Suprapubic skin (tissue), 4 donors: Measurements from ENCODE around the gene PDC. TPM values are rescaled to one million over a fixed set of nuclear protein-coding genes. Genes with fewer than 3 reads are reported as not detected.

Source experiments
- DNase-seq, 2 donors: peaks; one replicate each; pipeline ENCODE4 v3.0.0-alpha.2; 2019; ENCODE audit warnings: low spot score in 2 of 2
- H3K27ac ChIP-seq: fragments of 200-600 bp; sonication (generic); one replicate; pipeline ENCODE4 v1.5.1; 2019
- H3K27me3 ChIP-seq: fragments of 200-600 bp; sonication (generic); one replicate; pipeline ENCODE4 v1.5.1; 2019
- H3K36me3 ChIP-seq: fragments of 200-600 bp; sonication (generic); one replicate; pipeline ENCODE4 v1.5.1; 2019
- H3K4me1 ChIP-seq: fragments of 200-600 bp; sonication (generic); one replicate; pipeline ENCODE4 v1.5.1; 2019
- H3K4me3 ChIP-seq: fragments of 200-600 bp; sonication (generic); one replicate; pipeline ENCODE4 v1.5.1; 2019; ENCODE audit warnings: mild to moderate bottlenecking
- H3K9me3 ChIP-seq: fragments of 200-600 bp; sonication (generic); one replicate; pipeline ENCODE4 v1.5.1; 2019
- EP300 ChIP-seq: sonication (generic); formaldehyde crosslinking; IDR thresholded peaks from one replicate; pipeline ENCODE4 v1.6.1; 2017; ENCODE audit warnings: antibody characterized with exemption
- POLR2A ChIP-seq, 2 donors: fragments of 450-650 bp; IDR thresholded peaks; one replicate each; pipeline ENCODE4 v1.6.1; 2017; ENCODE audit warnings: antibody characterized with exemption in 2 of 2, mild to moderate bottlenecking in 2 of 2, moderate library complexity in 2 of 2
- POLR2AphosphoS5 ChIP-seq, 3 donors: sonication (generic); formaldehyde crosslinking; IDR thresholded peaks; one replicate each; pipeline ENCODE4 v1.6.1; 2017; ENCODE audit warnings: antibody characterized with exemption in 3 of 3
- WGBS: methylation state at CpG from one replicate; pipeline ENCODE4 v1.1.5; 2018; 5-methylcytosine and 5-hydroxymethylcytosine counted together
- total RNA-seq, 4 donors: library from RNA; depleted of rRNA; stranded (reverse); fragments of >200 nt; gene quantifications; one replicate each; pipeline ENCODE4 v1.1.0, GENCODE V29; 2016
- TF ChIP-seq, protein P1 (sequence below), 2 donors: fragments of 200-600 bp in 1 of 2; fragments of 450-650 bp in 1 of 2; sonication (generic) in 1 of 2; IDR thresholded peaks; one replicate each; pipeline ENCODE4 v1.5.1; 2016 to 2019; ENCODE audit warnings: antibody characterized with exemption in 2 of 2, mild to moderate bottlenecking in 1 of 2, moderate library complexity in 1 of 2

The PDC gene
- total RNA-seq, 4 donors from 2014 or later, result not detected

- TF ChIP-seq, protein P1, sequence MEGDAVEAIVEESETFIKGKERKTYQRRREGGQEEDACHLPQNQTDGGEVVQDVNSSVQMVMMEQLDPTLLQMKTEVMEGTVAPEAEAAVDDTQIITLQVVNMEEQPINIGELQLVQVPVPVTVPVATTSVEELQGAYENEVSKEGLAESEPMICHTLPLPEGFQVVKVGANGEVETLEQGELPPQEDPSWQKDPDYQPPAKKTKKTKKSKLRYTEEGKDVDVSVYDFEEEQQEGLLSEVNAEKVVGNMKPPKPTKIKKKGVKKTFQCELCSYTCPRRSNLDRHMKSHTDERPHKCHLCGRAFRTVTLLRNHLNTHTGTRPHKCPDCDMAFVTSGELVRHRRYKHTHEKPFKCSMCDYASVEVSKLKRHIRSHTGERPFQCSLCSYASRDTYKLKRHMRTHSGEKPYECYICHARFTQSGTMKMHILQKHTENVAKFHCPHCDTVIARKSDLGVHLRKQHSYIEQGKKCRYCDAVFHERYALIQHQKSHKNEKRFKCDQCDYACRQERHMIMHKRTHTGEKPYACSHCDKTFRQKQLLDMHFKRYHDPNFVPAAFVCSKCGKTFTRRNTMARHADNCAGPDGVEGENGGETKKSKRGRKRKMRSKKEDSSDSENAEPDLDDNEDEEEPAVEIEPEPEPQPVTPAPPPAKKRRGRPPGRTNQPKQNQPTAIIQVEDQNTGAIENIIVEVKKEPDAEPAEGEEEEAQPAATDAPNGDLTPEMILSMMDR (IDR thresholded peaks at IDR 0.05), result peak; percentile 43 to 78
- no peak for TF ChIP-seq POLR2AphosphoS5 (IDR thresholded peaks at IDR 0.05)
- H3K9me3 ChIP-seq, result no peaks in the 10 kb centered on the region
- no peaks in the 10 kb centered on the region for H3K27me3 ChIP-seq
- no peak for DNase-seq
- no peaks in the 10 kb centered on the region for H3K4me1 ChIP-seq
- 2% methylated on average over 4 of the region's 4 CpGs for WGBS
- no peaks in the 10 kb centered on the region for H3K36me3 ChIP-seq
- H3K27ac ChIP-seq, result no peak overlapping the region
- no peak overlapping the region for H3K4me3 ChIP-seq
Observed at GRCh38 chr1:186482661-186483255, 21.8 kb upstream of the PDC start.

DNA sequence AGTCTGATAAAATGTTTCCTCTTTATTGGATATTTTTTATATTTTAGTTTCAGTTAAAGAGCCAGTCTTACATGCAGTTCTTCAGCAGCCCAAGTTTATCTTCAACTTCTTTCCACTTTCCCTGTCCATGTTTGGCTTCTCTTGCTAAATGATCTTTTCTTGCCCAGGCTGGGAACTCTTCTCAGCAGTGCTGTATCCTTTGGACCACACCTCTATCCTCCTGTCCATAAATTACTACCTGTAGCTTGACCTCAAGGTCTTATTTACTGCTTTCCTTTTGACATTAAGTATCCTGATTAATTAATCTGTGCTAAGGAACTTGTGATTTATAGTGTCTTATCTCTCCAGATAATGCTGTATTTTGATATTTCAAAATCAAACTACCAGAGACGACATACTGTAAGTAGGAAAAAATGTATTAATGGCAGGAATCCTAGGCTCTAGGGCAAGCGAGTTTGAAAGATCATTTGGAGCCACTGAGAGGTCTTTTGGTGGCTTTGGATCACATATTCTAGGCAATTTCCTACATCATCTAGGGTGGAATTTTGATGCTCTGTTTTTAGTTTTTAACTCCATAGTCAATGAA is 20.5 kb upstream of the PDC start:
- H3K36me3 ChIP-seq, result no peaks in the 10 kb centered on the region
- H3K27ac ChIP-seq, result no peak overlapping the region
- H3K4me3 ChIP-seq, result no peak overlapping the region
- no peaks in the 10 kb centered on the region for H3K27me3 ChIP-seq
- WGBS, result 66% methylated on average over 2 of the region's 2 CpGs
- no peaks in the 10 kb centered on the region for H3K9me3 ChIP-seq
- TF ChIP-seq, protein P1 (IDR thresholded peaks at IDR 0.05), result no peak
- no peak for TF ChIP-seq POLR2A (IDR thresholded peaks at IDR 0.05)
- TF ChIP-seq EP300, result no peak
- no peak for TF ChIP-seq POLR2AphosphoS5 (IDR thresholded peaks at IDR 0.05)
- H3K4me1 ChIP-seq, result no peaks in the 10 kb centered on the region
- no peak for DNase-seq

GRCh38 chr1:186479162-186479561 is 18.2 kb upstream of the PDC start:
- WGBS, result 45% methylated on average over 2 of the region's 2 CpGs
- no peak overlapping the region for H3K27ac ChIP-seq
- no peaks in the 10 kb centered on the region for H3K27me3 ChIP-seq
- H3K36me3 ChIP-seq, result no peaks in the 10 kb centered on the region
- H3K4me1 ChIP-seq, result no peaks in the 10 kb centered on the region
- no peak for DNase-seq
- H3K9me3 ChIP-seq, result no peaks in the 10 kb centered on the region
- TF ChIP-seq POLR2AphosphoS5 (IDR thresholded peaks at IDR 0.05), result no peak
- TF ChIP-seq, protein P1 (IDR thresholded peaks at IDR 0.05), result no peak
- TF ChIP-seq EP300, result no peak
- no peak for TF ChIP-seq POLR2A (IDR thresholded peaks at IDR 0.05)
- H3K4me3 ChIP-seq, result no peak overlapping the region

DNA sequence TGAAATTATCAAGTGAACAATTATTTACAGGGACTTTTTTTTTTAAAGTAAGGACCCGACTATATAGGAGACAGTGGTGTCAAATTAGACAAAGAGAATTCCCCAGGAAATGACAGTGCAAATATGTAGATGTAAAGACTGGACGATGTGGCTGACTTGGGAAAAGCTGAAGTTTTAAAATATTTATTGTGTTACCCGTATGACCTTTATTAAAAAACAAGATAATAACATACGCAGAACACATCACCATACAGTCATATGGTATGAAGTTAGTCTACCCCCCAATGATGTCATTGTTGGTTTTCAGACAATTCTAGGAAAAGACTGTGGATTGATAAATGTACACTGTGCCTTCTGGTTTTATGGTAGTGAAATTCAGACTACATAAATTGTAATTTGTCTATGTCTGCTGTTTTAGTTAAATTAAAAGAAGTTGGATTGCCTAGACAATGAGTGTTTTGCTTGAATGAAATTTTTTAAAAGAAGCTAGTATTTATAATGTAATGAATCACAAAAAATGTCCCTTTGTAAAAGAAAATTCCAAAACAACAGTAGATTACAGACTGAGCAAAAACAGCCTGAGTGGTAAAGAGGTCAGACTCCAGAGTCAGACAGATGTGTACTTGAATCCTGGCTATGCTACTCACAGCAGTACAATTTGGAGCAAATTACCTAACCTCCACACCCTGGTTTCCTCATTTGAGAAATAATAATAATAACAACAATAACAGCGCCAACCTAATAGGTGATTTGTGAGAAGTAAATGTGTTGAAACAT is 15.5 kb upstream of the PDC start:
- Histone ChIP-seq H3K27me3 (no peaks in the 10 kb centered on the region), H3K9me3 (no peaks in the 10 kb centered on the region), H3K4me3 (no peak overlapping the region), H3K27ac (no peak overlapping the region), H3K36me3 (no peaks in the 10 kb centered on the region), H3K4me1 (no peaks in the 10 kb centered on the region)
- TF ChIP-seq EP300, result no peak
- no peak for TF ChIP-seq POLR2A (IDR thresholded peaks at IDR 0.05)
- TF ChIP-seq, protein P1 (IDR thresholded peaks at IDR 0.05), result no peak
- no peak for TF ChIP-seq POLR2AphosphoS5 (IDR thresholded peaks at IDR 0.05)
- no peak for DNase-seq
- WGBS, result 87% methylated on average over 5 of the region's 5 CpGs

DNA sequence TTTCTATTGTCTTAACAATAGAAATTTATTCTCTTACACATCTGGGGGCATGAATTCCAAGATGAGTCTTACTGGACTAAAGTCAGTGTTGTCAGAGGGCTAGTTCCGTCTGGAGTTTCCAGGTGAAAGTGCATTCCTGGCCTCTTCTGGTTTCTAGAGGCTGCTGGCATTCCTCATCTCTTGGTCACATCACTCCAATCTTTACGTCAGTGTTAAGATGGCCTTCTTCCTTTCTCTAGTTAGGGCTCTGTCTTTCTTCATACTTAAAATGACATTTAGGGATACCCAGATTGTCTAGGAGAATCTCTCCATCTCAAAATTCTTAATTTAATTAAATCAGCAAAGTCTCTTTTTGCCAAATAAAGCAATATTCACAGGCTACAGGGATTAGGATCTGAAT is 13.3 kb upstream of the PDC start:
- H3K9me3 ChIP-seq, result no peaks in the 10 kb centered on the region
- H3K4me3 ChIP-seq, result no peak overlapping the region
- no peaks in the 10 kb centered on the region for H3K4me1 ChIP-seq
- WGBS, result 76% methylated on average over 2 of the region's 2 CpGs
- H3K27me3 ChIP-seq, result no peaks in the 10 kb centered on the region
- DNase-seq, result no peak
- no peaks in the 10 kb centered on the region for H3K36me3 ChIP-seq
- no peak overlapping the region for H3K27ac ChIP-seq
- TF ChIP-seq EP300 (no peak), POLR2AphosphoS5 (IDR thresholded peaks at IDR 0.05) (no peak), POLR2A (IDR thresholded peaks at IDR 0.05) (no peak)
- TF ChIP-seq, protein P1 (IDR thresholded peaks at IDR 0.05), result no peak
